ENCODE data around the gene LDB2. TPM values are rescaled to one million over a fixed set of nuclear protein-coding genes. Genes with fewer than 3 reads are reported as not detected.
"Not testable (repeated sequence)": the region's sequence is repeated elsewhere in the genome, so short reads cannot be mapped to it uniquely, and the experiment has no call there.

Gene LDB2
- total and polyA plus RNA-seq, 4 donors: 41.7 to 88.2 (median 61.9) TPM

DNA sequence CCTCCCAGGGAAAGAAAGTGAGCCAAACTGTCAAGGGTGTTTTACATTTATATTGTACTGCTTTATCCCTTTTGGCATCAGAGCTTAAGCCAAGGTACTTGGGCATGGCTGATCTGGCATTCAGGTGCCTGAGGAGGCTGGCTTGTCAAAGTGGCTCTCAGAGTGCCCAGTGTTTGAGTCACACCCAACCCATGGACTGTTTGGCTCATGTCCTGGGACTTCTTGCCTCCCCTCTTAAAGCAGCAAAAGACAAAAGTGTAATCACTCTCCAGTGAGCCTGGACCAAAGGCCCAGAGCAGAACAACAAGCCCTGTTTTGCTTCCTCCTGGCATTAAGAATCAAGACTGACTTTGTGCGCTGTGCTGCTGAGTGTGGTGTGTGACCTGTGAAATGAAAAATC, 360.5 kb downstream of the LDB2 start:
- WGBS (ENCODE audit: insufficient coverage): no CpG with 5 or more reads among the region's 1 CpG
- no peak overlapping the region for H3K27ac ChIP-seq (ENCODE audit: low read depth, low read length)
- DNase-seq (ENCODE audit: low read depth in 4 of 6, low spot score in 6 of 6): peak in 2 of 6 donors; percentile 17 to 38
- no peak overlapping the region for H3K4me3 ChIP-seq (ENCODE audit: low read depth, low read length)
- H3K36me3 ChIP-seq (ENCODE audit: control insufficient read depth, insufficient read depth, low read length): no peaks in the 10 kb centered on the region
- no peaks in the 10 kb centered on the region for H3K27me3 ChIP-seq (ENCODE audit: control insufficient read depth, insufficient read depth, low read length)
- H3K9me3 ChIP-seq (ENCODE audit: control insufficient read depth, insufficient read depth, low read length): no peaks in the 10 kb centered on the region
- no peaks in the 10 kb centered on the region for H3K4me1 ChIP-seq (ENCODE audit: control insufficient read depth, insufficient read depth, low read length)

GRCh38 chr4:16532240-16532970, 366.0 kb downstream of the LDB2 start:
- no peaks in the 10 kb centered on the region for H3K9me3 ChIP-seq (ENCODE audit: control insufficient read depth, insufficient read depth, low read length)
- DNase-seq (ENCODE audit: low read depth in 4 of 6, low spot score in 6 of 6): no peak
- H3K4me3 ChIP-seq (ENCODE audit: low read depth, low read length): no peak overlapping the region
- H3K27ac ChIP-seq (ENCODE audit: low read depth, low read length): no peak overlapping the region
- WGBS (ENCODE audit: insufficient coverage): 75% methylated on average over 1 of the region's 6 CpGs
- no peaks in the 10 kb centered on the region for H3K27me3 ChIP-seq (ENCODE audit: control insufficient read depth, insufficient read depth, low read length)
- H3K4me1 ChIP-seq (ENCODE audit: control insufficient read depth, insufficient read depth, low read length): no peaks in the 10 kb centered on the region
- H3K36me3 ChIP-seq (ENCODE audit: control insufficient read depth, insufficient read depth, low read length): no peaks in the 10 kb centered on the region

GRCh38 chr4:16530688-16531635, 367.5 kb downstream of the LDB2 start:
- WGBS (ENCODE audit: insufficient coverage): 98% methylated on average over 2 of the region's 3 CpGs
- Histone ChIP-seq H3K36me3 (ENCODE audit: control insufficient read depth, insufficient read depth, low read length) (no peaks in the 10 kb centered on the region), H3K27me3 (ENCODE audit: control insufficient read depth, insufficient read depth, low read length) (no peaks in the 10 kb centered on the region), H3K4me1 (ENCODE audit: control insufficient read depth, insufficient read depth, low read length) (no peaks in the 10 kb centered on the region), H3K27ac (ENCODE audit: low read depth, low read length) (no peak overlapping the region), H3K9me3 (ENCODE audit: control insufficient read depth, insufficient read depth, low read length) (no peaks in the 10 kb centered on the region), H3K4me3 (ENCODE audit: low read depth, low read length) (no peak overlapping the region)
- DNase-seq (ENCODE audit: low read depth in 4 of 6, low spot score in 6 of 6): no peak

DNA sequence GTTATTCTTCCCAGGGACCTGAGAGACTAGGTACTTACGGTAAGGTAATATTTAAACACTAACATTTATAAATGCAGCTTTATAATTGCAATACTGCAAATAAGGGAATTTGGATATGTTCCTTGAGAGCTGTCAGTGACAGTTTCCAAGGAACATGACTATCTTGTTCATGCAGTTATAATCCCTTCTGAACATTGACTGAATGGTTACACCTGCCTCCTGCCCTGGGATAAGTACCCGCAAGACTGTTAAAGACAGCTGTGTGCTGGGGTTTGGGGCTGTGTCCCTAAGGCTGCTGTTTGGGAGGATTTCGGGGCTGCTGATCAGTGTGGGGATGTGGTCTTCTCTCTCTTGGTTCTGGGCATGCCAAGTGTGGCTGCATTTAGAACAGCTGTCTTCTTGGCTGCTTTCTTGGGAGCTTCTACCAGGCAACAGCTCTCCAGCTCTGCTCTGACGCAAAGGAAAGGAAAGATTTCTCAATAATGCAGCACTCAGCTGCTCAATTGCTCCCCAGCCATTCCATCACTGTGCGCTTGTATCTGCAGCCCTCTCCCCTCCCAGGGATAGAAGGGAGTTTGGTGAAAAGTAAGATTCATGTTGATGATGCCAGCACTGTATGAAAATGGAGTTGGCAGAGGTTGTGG, 373.4 kb downstream of the LDB2 start:
- DNase-seq (ENCODE audit: low read depth in 4 of 6, low spot score in 6 of 6): peak in 4 of 6 donors; percentile 14 to 87 (median 46)
- no peaks in the 10 kb centered on the region for H3K36me3 ChIP-seq (ENCODE audit: control insufficient read depth, insufficient read depth, low read length)
- no peak overlapping the region for H3K27ac ChIP-seq (ENCODE audit: low read depth, low read length)
- 68% methylated on average over 2 of the region's 5 CpGs for WGBS (ENCODE audit: insufficient coverage)
- no peaks in the 10 kb centered on the region for H3K27me3 ChIP-seq (ENCODE audit: control insufficient read depth, insufficient read depth, low read length)
- no peak overlapping the region for H3K4me3 ChIP-seq (ENCODE audit: low read depth, low read length)
- H3K9me3 ChIP-seq (ENCODE audit: control insufficient read depth, insufficient read depth, low read length): no peaks in the 10 kb centered on the region
- peaks cover 10% of the 10 kb centered on the region for H3K4me1 ChIP-seq (ENCODE audit: control insufficient read depth, insufficient read depth, low read length)

- Histone ChIP-seq H3K36me3 (ENCODE audit: control insufficient read depth, insufficient read depth, low read length) (no peaks in the 10 kb centered on the region), H3K4me3 (ENCODE audit: low read depth, low read length) (no peak overlapping the region), H3K27me3 (ENCODE audit: control insufficient read depth, insufficient read depth, low read length) (no peaks in the 10 kb centered on the region), H3K27ac (ENCODE audit: low read depth, low read length) (no peak overlapping the region), H3K9me3 (ENCODE audit: control insufficient read depth, insufficient read depth, low read length) (no peaks in the 10 kb centered on the region), H3K4me1 (ENCODE audit: control insufficient read depth, insufficient read depth, low read length) (peaks cover 10% of the 10 kb centered on the region)
- 42% methylated on average over 4 of the region's 5 CpGs for WGBS (ENCODE audit: insufficient coverage)
- DNase-seq (ENCODE audit: low read depth in 4 of 6, low spot score in 6 of 6): peak in 2 of 6 donors; percentile 11 to 75
Measured at GRCh38 chr4:16524406-16524805, 374.0 kb downstream of the LDB2 start.

DNA sequence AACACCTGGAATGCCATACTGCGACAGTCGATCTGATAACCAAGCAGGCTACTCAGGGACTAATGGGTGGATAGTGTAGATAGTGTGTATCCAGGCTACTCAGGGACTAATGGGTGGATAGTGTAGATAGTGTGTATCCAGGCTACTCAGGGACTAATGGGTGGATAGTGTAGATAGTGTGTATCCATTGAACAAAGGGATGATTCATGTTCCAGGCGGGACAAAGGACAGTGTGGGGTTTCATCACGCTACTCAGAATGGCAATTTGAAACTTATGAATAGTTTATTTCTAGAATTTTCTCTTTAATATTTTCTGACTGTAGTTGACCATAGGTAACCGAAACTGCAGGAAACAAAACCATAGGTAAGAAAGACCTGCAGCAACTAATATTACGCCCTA, 374.9 kb downstream of the LDB2 start:
- H3K27ac ChIP-seq (ENCODE audit: low read depth, low read length); H3K27me3 ChIP-seq (ENCODE audit: control insufficient read depth, insufficient read depth, low read length); H3K9me3 ChIP-seq (ENCODE audit: control insufficient read depth, insufficient read depth, low read length); DNase-seq (ENCODE audit: low read depth in 4 of 6, low spot score in 6 of 6); H3K36me3 ChIP-seq (ENCODE audit: control insufficient read depth, insufficient read depth, low read length); H3K4me1 ChIP-seq (ENCODE audit: control insufficient read depth, insufficient read depth, low read length); H3K4me3 ChIP-seq (ENCODE audit: low read depth, low read length): not testable (repeated sequence)
- 100% methylated on average over 2 of the region's 6 CpGs for whole genome bisulfite sequencing (ENCODE audit: insufficient coverage)

GRCh38 chr4:16521156-16521915, 377.1 kb downstream of the LDB2 start:
- Histone ChIP-seq H3K27me3 (ENCODE audit: control insufficient read depth, insufficient read depth, low read length) (no peaks in the 10 kb centered on the region), H3K9me3 (ENCODE audit: control insufficient read depth, insufficient read depth, low read length) (no peaks in the 10 kb centered on the region), H3K27ac (ENCODE audit: low read depth, low read length) (no peak overlapping the region), H3K36me3 (ENCODE audit: control insufficient read depth, insufficient read depth, low read length) (no peaks in the 10 kb centered on the region), H3K4me1 (ENCODE audit: control insufficient read depth, insufficient read depth, low read length) (peaks cover 10% of the 10 kb centered on the region), H3K4me3 (ENCODE audit: low read depth, low read length) (no peak overlapping the region)
- DNase-seq (ENCODE audit: low read depth in 4 of 6, low spot score in 6 of 6): no peak
- no CpG with 5 or more reads among the region's 1 CpG for WGBS (ENCODE audit: insufficient coverage)

GRCh38 chr4:16516796-16517439, 381.5 kb downstream of the LDB2 start:
- WGBS (ENCODE audit: insufficient coverage): 8% methylated on average over 3 of the region's 5 CpGs
- H3K27me3 ChIP-seq (ENCODE audit: control insufficient read depth, insufficient read depth, low read length): no peaks in the 10 kb centered on the region
- H3K27ac ChIP-seq (ENCODE audit: low read depth, low read length): no peak overlapping the region
- no peaks in the 10 kb centered on the region for H3K36me3 ChIP-seq (ENCODE audit: control insufficient read depth, insufficient read depth, low read length)
- no peaks in the 10 kb centered on the region for H3K4me1 ChIP-seq (ENCODE audit: control insufficient read depth, insufficient read depth, low read length)
- H3K4me3 ChIP-seq (ENCODE audit: low read depth, low read length): no peak overlapping the region
- peak; percentile 76 to 99 (median 89) for DNase-seq (ENCODE audit: low read depth in 4 of 6, low spot score in 6 of 6)
- no peaks in the 10 kb centered on the region for H3K9me3 ChIP-seq (ENCODE audit: control insufficient read depth, insufficient read depth, low read length)

- no peaks in the 10 kb centered on the region for H3K27me3 ChIP-seq (ENCODE audit: control insufficient read depth, insufficient read depth, low read length)
- no peak overlapping the region for H3K4me3 ChIP-seq (ENCODE audit: low read depth, low read length)
- H3K4me1 ChIP-seq (ENCODE audit: control insufficient read depth, insufficient read depth, low read length): no peaks in the 10 kb centered on the region
- WGBS (ENCODE audit: insufficient coverage): no CpG with 5 or more reads among the region's 2 CpGs
- no peak for DNase-seq (ENCODE audit: low read depth in 4 of 6, low spot score in 6 of 6)
- no peaks in the 10 kb centered on the region for H3K36me3 ChIP-seq (ENCODE audit: control insufficient read depth, insufficient read depth, low read length)
- no peak overlapping the region for H3K27ac ChIP-seq (ENCODE audit: low read depth, low read length)
- no peaks in the 10 kb centered on the region for H3K9me3 ChIP-seq (ENCODE audit: control insufficient read depth, insufficient read depth, low read length)
Measured at GRCh38 chr4:16513876-16514275, 384.6 kb downstream of the LDB2 start.
